HFF-Myc (cell line): ENCODE results near the gene ZFY.

Experiments used
- DNase-seq: peaks from one replicate; pipeline ENCODE4 v3.0.0-alpha.2; 2011; ENCODE audit warnings: low read depth; ENCODE audit errors: extremely low read depth
- H3K4me3 ChIP-seq: replicated peaks from 2 replicates; pipeline ENCODE4 v1.5.1; 2011; ENCODE audit warnings: low read depth, mild to moderate bottlenecking, control low read depth, low read length
- CTCF ChIP-seq: IDR thresholded peaks from 2 replicates; pipeline ENCODE4 v1.5.1; 2012; ENCODE audit warnings: mild to moderate bottlenecking, low read depth, low read length, control low read depth; ENCODE audit errors: missing control alignments

ZFY gene

GRCh38 chrY:2949590-2950252 is 14.5 kb downstream of the ZFY start:
- TF ChIP-seq CTCF = no peak
- DNase-seq = no peak
- no peak overlapping the region for H3K4me3 ChIP-seq

- TF ChIP-seq CTCF = no peak
- DNase-seq = no peak
- no peak overlapping the region for H3K4me3 ChIP-seq
Observed at GRCh38 chrY:2950655-2951054, 15.5 kb downstream of the ZFY start.

DNA sequence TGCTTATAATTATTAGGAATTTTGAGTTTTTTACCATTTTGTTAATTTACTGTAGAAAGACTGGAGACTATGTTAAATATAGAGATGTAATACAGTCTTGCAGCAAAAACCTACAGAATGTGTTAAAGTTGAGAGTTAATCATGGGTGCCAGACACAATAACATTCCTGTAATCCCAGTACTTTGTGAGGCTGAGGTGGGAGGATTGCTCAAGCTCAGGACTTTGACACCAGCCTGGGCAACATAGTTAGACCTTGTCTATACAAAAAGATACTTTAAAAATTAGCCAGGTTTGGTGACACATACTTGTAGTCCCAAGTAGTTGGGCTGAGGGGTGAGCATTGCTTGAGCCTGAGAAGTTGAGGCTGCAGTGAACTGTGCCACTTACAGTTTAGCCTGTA is 17.7 kb downstream of the ZFY start:
- DNase-seq = no peak
- no peak overlapping the region for H3K4me3 ChIP-seq
- no peak for TF ChIP-seq CTCF

- TF ChIP-seq CTCF = no peak
- H3K4me3 ChIP-seq = no peak overlapping the region
- no peak for DNase-seq
Observed at GRCh38 chrY:2954735-2955134, 19.6 kb downstream of the ZFY start.

- no peak for DNase-seq
- no peak overlapping the region for H3K4me3 ChIP-seq
- TF ChIP-seq CTCF = no peak
Observed at GRCh38 chrY:2955561-2955960, 20.4 kb downstream of the ZFY start.

DNA sequence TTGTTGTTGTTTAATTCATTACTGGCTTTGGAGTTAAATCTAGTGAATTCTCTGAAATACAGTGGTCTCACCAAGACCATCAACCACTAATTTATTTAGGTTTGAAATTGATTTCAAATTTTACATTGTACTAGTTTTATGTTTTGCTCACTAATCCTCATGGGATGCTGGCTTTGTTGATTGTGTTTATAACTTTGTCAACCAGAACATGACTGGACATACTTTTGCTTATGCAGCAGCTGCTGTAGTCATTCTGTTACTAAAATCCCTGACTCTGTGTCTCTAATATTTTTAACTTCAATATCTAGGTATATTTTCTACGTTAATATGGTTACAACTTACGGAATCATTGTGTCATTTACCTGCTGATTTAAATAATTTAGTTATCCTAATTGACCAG is 26.9 kb downstream of the ZFY start:
- no peak for TF ChIP-seq CTCF
- no peak for DNase-seq
- H3K4me3 ChIP-seq = no peak overlapping the region

- no peak for TF ChIP-seq CTCF
- no peak for DNase-seq
- no peak overlapping the region for H3K4me3 ChIP-seq
Observed at GRCh38 chrY:2964814-2965213, 29.6 kb downstream of the ZFY start.
